GM18507 (cell line): ENCODE results near the gene UPK3B.
A peak's percentile ranks its signal among the peaks of the same experiment; 100 is the strongest.
"Not testable (repeated sequence)": the region's sequence is repeated elsewhere in the genome, so short reads cannot be mapped to it uniquely, and the experiment has no call there.

ENCODE experiments used
- DNase-seq: peaks from one replicate; pipeline ENCODE4 v3.0.0; 2011; ENCODE audit warnings: low read depth; ENCODE audit not compliant: insufficient read length; ENCODE audit errors: extremely low spot score
- FAIRE-seq: peaks from 2 replicates; lab custom pipeline; 2011; peaks lifted over from hg19 to GRCh38; lab: Jason Lieb, UNC

UPK3B gene

DNA sequence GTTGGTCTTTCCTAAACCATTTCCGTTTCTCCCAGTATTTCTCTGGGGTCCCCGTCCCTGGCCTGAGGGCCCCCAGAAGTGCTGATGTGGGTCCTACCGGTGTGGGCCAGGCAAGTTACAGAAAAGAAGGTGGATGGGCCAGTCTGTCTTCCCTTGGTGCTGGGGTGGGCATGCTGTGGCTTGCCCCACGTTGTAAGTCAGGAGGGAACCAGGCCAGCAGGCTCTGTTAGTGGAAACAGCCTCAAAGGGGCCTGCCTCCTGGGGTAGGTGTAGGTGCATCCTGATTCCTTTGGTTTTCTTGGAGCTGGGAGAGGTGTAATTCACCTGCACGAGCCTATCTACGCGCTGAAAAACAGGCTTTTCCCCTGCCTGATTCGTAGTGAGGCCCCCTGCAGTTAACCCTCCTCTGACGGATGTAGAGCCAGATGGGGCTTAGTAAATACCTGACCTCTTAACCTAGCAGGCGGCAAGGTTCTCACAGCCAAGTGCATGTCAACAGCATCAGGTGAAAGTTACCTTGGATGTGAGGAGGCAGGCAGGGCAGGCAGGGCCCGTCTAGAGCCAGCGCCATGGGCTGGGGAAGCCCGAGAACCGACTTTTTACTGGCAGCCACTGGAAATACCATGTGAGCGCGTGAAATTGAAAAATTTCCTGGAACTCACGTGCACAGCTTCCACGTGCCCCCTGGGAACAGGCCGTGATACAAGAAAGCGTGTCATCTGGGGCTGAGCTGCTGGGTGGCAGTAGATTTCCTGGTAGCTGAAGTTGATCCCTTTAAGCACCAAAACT, 24.3 kb upstream of the UPK3B start:
- not testable (repeated sequence) for DNase-seq
- FAIRE-seq = peak; percentile 18

DNA sequence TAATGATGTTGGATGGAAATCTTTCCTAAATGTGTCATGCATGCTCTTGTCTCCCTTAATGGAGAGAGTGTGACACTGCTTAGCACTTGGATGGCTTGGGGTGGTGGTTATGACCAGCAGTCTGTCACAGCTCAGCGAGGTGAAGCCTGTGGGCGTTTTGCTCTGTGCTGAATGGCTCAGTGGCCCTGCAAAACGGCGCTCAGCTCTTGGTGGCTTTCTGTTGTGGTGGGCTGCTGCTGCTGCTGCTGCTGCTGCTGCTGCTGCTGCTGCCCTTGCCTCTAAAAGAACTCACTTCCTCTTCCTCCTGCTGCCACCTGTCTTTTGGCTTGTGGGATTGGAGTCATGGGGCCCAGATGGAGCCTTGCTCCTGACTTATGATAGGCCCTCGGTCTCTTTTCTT, 23.7 kb upstream of the UPK3B start:
- not testable (repeated sequence) for DNase-seq
- peak; percentile 96 for FAIRE-seq

DNA sequence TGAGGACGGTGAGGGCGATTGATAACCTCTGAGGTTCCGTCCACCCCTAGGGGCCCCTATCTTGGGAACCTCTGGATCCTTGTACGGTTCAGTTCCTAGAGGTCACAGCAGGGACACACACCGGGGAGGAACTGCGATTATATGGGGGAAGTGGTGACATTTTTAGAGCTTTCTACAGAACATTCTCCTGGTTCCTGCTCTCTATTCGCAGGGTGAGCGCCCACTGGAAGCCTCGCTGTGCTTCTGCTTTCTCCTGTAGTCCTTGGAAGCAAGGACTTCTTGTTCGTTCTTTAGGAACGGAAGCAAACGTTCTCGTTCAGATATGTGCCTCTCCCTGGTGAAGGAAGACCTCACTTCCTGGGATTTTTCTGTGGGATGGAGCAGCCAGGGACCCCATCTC, 22.4 kb upstream of the UPK3B start:
- not testable (repeated sequence) for DNase-seq, FAIRE-seq

DNA sequence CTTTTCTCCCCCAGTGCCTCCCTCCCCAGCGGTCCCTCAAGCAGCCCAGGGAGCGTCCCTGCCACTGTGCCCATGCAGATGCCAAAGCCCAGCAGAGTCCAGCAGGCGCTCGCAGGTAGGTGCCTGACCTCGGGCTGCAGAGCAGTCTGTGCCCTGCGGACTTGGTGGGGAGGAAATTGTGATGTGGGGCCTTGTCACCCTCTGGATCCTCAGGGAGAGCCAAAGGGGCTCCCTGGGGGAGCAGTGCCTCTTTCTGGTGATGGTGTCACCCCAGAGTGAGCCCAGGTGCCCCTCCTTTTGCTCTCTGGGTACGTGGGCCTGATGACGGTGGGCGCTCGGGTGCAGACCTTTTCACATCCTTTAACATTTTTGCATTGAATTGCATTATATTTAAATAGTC, 18.2 kb upstream of the UPK3B start:
- not testable (repeated sequence) for FAIRE-seq, DNase-seq

DNA sequence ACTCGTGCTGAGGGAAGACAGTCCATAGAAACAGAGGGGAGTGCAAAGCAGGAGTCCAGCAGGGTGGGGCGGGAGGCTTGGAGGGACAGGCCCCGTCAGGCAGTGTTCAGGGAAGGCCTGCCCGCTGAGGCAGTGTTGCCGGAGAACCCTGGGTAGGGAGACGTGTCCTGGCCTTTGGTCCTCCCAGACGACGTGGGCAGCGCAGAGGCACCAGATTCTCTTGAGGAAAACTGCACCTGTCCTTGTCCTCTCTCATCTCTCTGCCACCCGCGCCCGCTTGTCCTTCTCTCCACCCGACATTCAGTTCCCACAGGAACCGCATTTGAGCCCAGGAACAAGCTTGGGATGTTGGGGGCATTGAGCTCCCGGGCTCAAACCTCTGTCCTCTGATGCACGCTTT, 14.6 kb upstream of the UPK3B start:
- not testable (repeated sequence) for FAIRE-seq, DNase-seq

DNA sequence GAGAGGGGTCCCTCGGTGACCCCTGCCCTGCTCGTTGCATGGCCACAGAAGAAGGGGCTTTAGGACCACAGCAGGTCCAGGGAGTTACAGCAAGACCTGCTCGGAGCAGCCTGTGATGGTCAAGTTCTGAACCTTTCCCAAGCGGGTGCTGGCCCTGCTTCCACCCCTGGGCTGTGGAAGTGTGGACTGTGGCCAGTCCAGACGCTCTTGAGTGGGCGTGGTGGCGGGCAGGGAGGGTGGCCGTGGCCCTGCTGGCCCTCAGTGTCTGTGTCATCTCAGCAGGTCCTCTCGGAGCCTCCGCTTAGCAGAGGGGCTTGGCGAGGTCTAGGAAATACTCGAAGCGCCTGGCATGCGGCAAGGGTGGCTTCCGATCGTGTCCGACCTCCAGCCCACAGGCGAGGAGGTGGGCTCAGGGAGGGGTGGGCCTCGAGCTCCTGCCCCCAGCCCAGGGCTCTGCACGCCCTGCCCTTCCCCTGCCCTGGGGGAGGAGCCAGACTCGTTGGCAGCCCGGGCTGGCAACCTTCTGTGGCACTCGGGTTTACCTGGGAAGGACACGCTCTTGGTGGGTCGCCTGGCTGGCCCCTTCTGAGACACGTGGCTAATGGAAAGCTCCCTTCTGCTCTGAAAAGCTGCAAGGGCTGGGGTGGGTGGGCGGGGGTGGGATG, 12.3 kb upstream of the UPK3B start:
- not testable (repeated sequence) for FAIRE-seq, DNase-seq

DNA sequence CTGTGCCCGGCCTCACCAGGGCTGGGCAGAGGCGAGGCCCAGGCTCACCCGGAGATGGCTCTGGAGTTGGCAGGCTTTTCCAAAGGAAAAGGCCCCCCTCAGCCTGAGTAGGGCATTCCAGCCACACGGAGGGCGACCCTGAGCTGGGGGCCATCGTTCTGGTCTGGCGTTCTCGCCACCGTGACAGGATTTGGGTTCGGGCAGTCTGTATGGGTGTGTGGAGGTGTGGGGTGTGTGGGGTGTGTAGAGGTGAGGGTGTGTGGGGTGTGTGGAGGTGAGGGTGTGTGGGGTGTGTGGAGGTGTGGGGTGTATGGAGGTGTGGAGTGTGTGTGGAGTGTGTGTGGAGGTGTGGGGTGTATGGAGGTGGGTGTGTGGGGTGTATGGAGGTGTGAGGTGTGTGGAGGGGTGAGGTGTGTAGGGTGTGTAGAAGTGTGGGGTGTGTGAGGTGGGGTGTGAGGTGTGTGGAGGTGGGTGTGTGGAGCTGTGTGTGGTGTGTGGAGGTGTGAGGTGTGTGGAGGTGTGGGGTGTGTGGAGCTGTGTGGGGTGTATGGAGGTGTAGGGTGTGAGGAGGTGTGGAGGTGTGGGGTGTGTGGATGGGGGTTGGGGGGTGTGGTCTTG, 11.7 kb upstream of the UPK3B start:
- not testable (repeated sequence) for DNase-seq, FAIRE-seq

DNA sequence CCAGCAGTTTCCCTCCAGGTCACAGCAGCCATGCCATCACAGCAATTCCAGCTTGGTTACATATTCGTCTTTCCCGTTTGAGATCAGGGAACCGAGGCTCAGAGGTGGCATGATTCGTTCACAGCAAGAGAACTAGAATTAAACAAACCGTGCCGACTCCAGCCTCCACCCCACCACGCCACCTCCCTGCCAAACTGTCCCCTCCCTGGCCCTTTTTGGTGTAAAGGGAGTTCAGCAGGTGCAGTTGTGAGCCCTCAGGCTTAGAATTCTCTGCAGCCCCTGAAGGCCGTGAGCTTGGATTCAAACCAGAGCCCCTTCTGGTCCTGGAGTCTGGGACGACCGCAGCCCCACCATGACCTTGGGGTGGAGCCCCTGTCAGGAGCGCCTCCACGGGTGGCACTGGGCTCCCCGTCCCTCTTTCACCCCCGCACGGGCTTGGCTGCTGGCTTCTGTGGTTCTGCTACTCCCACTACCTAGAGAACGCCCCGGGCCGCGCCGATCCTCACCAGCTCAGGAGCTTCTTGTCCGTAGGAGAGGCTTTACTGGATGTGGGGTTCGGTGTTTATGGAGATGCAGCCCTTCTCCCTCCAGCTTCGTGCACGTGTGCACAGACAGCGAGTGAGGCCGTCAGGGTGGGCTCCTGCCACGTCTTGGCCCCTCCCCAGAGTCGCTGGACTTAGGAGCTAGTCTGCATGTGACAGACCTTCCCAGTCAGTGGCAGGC, 11.0 kb upstream of the UPK3B start:
- FAIRE-seq, DNase-seq: not testable (repeated sequence)

DNA sequence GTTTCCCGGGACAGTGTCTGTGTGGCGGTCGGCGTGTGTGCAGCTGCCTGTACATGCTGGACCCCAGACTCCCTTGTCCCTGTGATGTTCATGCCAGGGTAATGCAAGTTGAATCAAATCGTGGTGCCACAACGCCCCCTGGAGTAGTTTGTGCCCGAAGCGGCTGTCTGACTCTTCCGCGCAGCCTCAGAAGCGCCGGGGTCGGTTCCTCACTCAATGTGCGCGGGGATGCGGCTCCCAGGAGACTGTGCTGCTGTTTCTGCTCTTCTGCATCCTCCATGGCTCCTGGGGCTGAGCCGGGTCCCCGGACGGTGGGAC, 10.5 kb upstream of the UPK3B start:
- DNase-seq, FAIRE-seq: not testable (repeated sequence)

DNA sequence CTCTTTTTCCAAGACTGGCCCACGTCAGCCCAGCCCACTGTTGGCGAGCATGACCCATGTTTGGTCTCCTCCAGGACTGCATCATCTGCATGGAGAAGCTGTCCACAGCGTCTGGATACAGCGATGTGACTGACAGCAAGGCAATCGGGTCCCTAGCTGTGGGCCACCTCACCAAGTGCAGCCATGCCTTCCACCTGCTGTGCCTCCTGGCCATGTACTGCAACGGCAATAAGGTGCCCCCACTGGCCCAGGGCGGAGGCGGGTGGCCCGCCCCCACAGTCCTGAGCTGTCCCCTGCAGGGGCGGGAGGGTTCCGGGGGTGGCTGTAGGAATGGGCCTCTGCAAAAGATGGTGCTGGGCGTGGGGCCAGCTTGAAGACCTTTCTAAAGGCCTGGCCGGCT, 8.1 kb upstream of the UPK3B start:
- FAIRE-seq, DNase-seq: not testable (repeated sequence)

DNA sequence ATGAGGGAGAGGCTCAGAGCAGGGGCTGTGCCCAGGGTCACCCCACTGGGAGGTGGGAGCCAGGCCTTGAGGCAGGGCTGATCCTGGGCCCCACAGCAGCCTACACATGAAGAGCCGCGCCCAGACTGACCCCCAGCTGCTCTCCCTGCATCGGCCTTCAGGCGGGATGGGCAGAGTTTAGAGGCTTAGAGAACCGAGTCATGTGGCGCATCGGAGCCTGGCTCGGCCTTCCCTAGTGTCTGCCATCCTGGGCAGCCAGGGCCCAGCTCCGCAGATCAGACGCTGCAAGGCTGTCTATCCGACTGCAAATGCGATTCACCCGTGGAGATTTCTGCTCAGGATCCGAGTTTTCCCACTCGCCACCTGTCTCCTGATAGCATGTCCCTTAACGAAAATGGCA, 7.5 kb upstream of the UPK3B start:
- not testable (repeated sequence) for FAIRE-seq, DNase-seq

DNA sequence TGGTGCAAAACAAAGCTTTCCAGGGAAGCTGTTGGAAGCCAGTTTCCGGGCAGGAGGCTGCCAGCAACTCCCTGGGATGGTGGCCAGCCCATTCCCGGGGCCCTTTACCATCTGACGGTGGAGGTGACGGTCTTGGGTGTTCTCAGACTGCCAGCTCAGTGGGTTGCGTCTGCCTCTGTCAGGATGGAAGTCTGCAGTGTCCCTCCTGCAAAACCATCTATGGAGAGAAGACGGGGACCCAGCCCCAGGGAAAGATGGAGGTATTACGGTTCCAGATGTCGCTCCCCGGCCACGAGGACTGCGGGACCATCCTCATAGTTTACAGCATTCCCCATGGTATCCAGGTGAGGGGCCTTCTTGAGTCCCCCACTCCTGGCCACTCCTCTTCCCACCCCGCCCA, 7.1 kb upstream of the UPK3B start:
- DNase-seq, FAIRE-seq: not testable (repeated sequence)

DNA sequence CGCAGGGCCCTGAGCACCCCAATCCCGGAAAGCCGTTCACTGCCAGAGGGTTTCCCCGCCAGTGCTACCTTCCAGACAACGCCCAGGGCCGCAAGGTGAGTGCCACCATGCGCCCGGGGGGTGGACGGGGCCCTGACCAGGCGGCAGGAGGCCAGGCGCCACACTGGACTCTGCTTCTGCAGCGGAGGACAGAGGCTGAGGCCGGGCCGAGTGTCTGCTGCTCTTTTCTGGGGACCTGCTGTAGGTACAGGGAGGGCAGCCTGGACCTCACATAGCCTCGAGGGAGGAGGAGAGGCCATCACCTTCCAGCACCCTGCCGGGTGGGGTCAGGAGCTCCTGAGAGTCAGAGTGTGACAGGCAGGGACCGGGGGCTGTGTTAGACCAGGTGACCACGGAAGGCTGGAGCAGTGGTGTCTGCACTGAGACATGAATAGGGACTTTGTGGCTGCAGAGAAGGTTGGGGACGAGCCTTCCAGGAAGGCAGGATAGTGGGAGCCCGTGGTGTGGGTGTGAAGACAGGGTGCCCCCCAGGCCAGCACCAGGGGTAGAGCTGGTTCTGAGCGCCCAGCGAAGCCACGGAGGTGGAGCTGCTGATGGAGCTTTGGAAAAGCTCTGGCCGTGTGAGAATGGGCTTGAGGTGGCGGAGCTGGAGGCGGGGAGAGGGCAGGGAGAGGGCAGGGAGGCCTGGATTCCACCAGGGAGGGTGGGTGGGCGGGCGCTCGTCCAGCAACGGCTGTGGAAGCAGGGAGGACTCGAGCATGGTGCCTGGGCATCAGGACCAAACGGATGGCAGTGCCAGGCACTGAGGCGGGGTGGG, 5.8 kb upstream of the UPK3B start:
- not testable (repeated sequence) for FAIRE-seq, DNase-seq

DNA sequence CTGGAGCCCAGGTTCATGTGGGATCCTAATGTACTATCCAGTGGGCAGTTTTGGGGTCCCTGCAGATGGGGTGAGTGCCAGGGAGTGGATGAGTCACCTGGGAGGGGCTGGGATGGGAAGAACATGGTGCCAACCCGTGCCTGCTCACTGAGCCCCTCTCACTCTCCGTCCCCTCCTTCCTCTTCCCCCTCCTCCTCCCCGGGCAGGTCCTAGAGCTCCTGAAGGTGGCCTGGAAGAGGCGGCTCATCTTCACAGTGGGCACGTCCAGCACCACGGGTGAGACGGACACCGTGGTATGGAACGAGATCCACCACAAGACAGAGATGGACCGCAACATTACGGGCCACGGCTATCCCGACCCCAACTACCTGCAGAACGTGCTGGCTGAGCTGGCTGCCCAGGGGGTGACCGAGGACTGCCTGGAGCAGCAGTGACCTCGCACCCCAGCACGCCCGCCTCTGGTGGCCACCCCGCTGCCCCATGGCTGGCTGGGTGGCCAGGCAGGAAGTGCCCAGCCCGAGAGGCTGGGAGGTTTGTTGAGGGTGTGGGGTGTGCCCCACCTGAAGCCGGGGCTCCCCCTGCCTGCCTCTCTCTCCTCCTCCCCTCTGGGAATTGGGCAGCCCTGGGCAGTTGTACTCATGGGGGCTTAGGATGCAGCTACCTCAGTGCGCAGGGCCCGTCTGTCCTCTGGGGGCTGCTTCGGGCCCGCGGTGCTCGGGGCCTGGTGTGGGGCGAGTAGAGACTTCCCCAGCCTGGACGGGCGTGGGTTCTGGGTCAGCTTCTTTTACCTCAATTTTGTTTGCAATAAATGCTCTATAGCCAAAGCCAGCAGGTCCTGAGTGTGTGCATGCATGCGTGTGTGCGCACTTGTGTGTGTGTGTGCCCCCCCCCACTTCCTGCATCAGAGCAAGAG, 4.9 kb upstream of the UPK3B start:
- no peak for DNase-seq
- FAIRE-seq = no peak

DNA sequence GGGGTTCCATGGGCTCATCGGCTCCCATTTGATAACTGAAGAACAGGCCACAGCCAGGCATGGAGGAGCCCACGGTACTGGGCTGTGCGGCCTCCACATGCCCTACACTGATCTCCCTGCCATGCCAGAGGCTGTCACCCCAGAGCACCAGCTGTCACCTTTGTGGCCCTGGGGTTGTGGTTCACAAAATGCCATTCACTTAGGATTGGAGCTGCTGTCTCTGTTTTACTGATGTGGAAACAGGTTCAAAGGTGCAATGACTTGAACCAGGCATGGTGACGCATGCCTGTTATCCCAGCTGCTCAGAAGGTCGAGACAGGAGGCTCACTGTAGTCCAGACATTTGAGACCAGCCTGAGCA, 4.3 kb upstream of the UPK3B start:
- FAIRE-seq (no peak), DNase-seq (no peak)

DNA sequence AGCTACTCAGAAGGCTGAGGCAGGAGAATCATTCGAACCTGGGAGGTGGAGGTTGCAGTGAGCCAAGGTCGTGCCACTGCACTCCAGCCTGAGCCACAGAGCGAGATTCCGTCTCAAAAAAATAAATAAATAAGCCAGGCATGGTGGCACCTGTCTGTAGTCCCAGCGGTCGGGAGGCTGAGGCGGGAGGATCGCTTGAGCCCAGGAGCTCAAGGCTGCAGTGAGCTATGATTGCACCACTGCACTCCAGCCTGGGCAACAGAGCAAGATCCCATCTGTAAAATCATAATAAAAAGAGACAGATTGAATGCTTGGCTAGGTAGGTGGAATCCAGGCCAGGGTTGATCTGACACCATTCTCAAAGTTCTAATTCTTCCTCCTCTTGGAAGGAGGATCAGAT, 3.7 kb upstream of the UPK3B start:
- FAIRE-seq, DNase-seq: not testable (repeated sequence)

DNA sequence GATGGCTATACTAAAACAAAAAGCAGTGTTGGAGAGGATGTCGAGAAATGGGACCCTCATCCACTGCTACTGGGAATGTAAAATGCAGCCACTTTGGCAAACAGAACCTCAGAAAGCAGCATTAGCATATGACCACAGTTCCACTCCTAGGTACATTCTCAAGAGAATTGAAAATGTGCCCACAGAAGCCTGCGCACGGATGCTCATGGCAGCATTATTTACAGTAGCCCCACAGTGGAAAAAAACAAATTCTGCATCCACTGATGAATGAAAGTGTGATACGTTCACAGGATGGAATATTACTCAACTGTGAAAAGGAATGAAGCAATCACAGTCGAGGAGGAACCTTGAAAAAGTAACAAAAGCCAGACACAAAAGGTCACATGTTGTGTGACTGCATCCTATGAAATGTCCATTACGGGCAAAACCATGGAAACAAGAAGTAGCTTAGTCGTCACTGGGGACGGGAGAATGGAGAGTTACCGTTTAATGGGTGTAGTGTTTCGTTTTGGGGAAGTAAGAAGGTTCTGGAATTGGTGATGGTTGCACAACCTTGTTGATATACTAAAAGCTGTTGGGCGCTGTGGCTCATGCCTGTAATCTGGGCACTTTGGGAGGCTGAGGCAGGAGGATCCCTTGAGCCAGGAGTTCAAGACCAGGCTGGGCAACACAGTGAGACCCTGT, 2.5 kb upstream of the UPK3B start:
- FAIRE-seq = no peak
- DNase-seq = no peak
